KOPT-K1 (cell line): Measurements from ENCODE around the gene TBXT.
A peak's percentile ranks its signal among the peaks of the same experiment; 100 is the strongest.

Source experiments
- H3K27ac ChIP-seq: fragments of 200-600 bp; sonication (generic); 2 replicates; pipeline ENCODE4 v1.5.1; 2016; ENCODE audit warnings: antibody characterized with exemption, mild to moderate bottlenecking, low read depth, low read length; ENCODE audit not compliant: poor library complexity, severe bottlenecking
- H3K36me3 ChIP-seq: fragments of 200-600 bp; sonication (generic); 2 replicates; pipeline ENCODE4 v1.5.1; 2017; ENCODE audit warnings: antibody characterized with exemption, mild to moderate bottlenecking, low read length, moderate library complexity; ENCODE audit not compliant: insufficient read depth
- H3K9me3 ChIP-seq: fragments of 200-600 bp; sonication (generic); 2 replicates; pipeline ENCODE4 v1.5.1; 2017; ENCODE audit warnings: antibody characterized with exemption, low read length, mild to moderate bottlenecking; ENCODE audit not compliant: insufficient read depth, poor library complexity, severe bottlenecking

TBXT gene, protein sequence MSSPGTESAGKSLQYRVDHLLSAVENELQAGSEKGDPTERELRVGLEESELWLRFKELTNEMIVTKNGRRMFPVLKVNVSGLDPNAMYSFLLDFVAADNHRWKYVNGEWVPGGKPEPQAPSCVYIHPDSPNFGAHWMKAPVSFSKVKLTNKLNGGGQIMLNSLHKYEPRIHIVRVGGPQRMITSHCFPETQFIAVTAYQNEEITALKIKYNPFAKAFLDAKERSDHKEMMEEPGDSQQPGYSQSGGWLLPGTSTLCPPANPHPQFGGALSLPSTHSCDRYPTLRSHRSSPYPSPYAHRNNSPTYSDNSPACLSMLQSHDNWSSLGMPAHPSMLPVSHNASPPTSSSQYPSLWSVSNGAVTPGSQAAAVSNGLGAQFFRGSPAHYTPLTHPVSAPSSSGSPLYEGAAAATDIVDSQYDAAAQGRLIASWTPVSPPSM

DNA sequence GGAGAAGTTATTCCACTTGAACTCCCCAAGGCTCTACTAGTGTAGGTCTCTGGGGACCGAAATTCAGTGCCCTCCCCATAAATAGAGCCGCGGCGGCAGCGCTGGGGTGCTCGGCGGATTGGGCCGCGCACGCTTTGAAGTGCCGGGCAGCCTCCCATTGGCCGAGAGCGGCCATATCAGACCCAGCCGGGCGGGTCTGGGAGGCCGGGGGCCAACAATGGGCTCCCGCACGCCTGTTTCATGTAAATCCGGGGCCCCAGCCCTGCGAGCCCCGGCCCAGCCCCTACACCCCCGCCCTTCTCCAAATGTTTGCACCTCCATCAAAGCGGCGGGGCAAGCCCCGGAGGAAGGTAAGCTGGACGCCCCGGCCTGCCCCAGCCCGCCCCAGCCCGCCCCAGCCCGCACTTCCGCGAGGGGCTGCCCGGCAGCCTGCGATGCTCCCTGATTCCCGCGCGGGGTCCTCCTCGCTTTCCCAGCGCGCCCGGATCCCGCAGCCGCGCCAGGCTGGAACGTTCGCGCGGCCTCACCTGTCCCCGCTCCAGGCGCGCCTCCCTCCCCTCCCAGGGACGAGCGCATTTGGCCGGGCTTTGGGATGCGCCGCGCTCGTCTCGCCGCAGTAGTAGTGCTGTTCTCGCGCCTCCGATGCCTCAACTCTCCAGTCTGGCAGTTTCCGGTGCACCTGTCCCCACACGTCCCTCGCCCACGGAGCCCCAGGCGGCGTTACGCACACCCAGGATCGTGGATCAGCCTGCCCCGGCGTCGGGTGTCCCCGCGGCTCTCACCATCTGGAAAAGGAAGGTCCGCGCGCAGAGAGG is at the start of gene TBXT:
TBXT (minus strand) TSS at position 51 of the 815 bp plus-strand sequence. CDS start 260 bp downstream, outside the sequence.
- H3K27ac ChIP-seq = no peak within 1 kb of the TSS
- peaks cover 18% of the 10 kb centered on the region for H3K9me3 ChIP-seq

DNA sequence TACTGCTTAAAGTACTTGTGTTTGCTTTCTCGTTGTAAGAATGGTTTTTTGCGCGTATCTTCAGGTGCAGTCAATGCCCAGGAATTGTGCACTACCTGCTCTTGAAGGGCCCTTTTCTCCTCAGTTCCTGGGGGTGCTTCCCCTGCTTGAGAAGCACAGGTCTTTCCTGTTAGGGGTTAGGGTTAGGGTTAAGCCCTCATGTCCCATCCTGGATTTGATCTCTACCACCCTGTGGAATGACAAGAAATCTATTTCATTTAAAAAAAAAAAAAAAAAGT is 39.6 kb upstream of the TBXT start:
- peak overlapping the region; percentile 79 for H3K27ac ChIP-seq

More for the DNA sequence above, at the start of gene TBXT:
- H3K36me3 ChIP-seq = no peaks in the 10 kb centered on the region

DNA sequence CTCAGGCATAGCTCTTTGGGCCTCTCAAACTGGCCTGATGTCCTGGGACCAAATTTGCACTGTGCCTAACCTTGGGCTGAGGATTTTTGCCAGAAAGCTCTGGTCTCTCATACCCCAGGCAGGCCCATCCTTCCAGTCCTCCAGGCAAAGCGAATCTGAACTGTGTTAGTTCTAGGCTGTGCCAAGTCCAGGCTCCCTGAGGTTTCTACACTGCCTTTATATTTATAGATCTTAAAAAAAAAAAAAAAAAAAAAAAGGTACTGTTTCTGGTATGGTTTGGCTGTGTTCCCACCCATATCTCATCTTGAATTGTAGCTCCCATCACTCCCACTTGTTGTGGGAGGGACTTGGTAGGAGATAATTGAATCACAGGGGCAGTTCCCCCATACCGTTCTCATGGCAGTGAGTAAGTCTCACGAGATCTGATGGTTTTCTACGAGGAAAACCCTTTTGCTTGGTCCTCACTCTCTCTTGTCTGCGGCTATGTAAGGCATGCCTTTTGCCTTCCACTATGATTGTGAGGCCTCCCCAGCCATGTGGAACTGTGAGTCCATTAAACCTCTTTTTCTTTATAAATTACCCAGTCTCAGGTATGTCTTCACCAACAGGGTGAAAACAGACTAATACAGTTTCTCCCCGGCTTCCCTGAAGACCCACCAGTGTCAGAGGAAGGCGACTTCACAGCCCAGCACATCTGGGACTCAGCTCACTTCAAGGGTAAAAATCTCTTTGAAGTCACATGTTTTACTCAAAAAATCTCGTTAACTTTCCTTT is 39.0 kb upstream of the TBXT start:
- Histone ChIP-seq H3K9me3 (peaks cover 14% of the 10 kb centered on the region), H3K36me3 (peaks cover 10% of the 10 kb centered on the region), H3K27ac (peak overlapping the region; percentile 79)

More for the DNA sequence above, 39.6 kb upstream of the TBXT start:
- peaks cover 19% of the 10 kb centered on the region for H3K9me3 ChIP-seq
- H3K36me3 ChIP-seq = peaks cover 10% of the 10 kb centered on the region

- Histone ChIP-seq H3K36me3 (peaks cover 10% of the 10 kb centered on the region), H3K27ac (peak overlapping the region; percentile 79), H3K9me3 (peaks cover 10% of the 10 kb centered on the region)
Measured at GRCh38 chr6:166206066-166206465, 38.4 kb upstream of the TBXT start.

DNA sequence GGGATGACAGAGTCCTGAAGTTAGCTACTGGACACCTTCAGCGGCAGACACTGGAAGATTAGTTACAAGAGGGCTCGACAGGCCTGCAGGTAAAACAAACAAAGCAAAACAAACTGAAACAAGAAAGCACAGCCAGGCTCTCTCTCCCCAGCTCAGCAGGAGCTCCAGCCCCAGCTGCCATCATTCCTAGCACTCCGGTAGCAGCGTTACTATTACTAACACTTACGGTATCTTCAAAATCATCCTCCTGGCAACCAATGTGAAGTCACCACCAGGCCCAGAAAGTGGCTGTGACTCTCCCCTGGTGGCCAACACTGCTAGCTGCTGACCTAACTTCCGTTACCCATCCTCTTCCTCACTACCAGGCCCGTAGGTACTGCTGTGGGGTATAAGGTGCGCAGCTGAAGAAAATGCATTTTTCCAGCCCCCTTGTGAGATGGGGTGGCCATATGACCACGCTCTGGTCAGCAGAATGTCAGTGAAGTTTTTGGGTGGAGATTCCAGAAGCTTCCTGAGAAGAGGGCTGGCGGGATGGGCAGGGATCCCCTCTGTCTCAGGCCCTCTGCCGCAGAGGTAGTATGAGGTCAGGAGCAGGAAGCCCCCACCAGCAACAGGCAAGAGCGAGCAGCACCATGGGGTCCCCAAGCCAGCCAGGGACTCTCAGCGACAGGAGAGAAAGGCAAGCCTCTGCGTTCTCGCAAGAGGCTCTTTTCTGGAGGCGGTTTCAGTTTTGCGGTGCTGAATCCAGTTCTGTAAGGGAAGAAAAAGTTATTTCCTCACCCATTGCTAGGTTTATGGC is 37.4 kb upstream of the TBXT start:
- Histone ChIP-seq H3K36me3 (peaks cover 10% of the 10 kb centered on the region), H3K9me3 (peaks cover 5% of the 10 kb centered on the region), H3K27ac (no peak overlapping the region)

- no peaks in the 10 kb centered on the region for H3K9me3 ChIP-seq
- no peak overlapping the region for H3K27ac ChIP-seq
- peaks cover 3% of the 10 kb centered on the region; the same call in 1 of the 2 replicates for H3K36me3 ChIP-seq
Measured at GRCh38 chr6:166203641-166204222, 36.1 kb upstream of the TBXT start.

GRCh38 chr6:166203003-166203640 is 35.5 kb upstream of the TBXT start:
- Histone ChIP-seq H3K36me3 (peaks cover under 1% of the 10 kb centered on the region; the same call in 1 of the 2 replicates), H3K9me3 (no peaks in the 10 kb centered on the region), H3K27ac (no peak overlapping the region)

- Histone ChIP-seq H3K36me3 (no peaks in the 10 kb centered on the region), H3K27ac (no peak overlapping the region), H3K9me3 (no peaks in the 10 kb centered on the region)
Measured at GRCh38 chr6:166202321-166202733, 34.7 kb upstream of the TBXT start.

- H3K27ac ChIP-seq = no peak overlapping the region
- no peaks in the 10 kb centered on the region for H3K9me3 ChIP-seq
- H3K36me3 ChIP-seq = no peaks in the 10 kb centered on the region
Measured at GRCh38 chr6:166201878-166202277, 34.2 kb upstream of the TBXT start.

DNA sequence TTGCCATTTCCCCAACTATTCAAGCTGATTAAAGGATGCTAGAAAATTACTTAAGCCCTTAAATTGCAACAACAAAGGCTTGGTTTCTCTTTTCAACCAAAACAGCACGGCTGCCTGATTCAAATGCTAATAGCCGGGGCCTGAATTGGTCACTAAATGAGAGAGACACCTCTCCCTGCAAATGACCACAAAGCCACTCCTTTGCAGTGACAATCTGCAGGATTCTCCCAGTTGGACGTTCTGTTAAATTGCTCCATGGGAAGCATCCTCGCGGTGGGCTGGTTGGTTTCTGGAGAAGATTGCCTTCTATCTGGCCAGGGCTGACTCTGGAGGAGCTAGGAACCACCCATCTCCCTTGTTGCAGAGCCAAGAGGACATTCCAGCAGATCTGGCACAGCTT is 29.7 kb upstream of the TBXT start:
- Histone ChIP-seq H3K36me3 (no peaks in the 10 kb centered on the region), H3K9me3 (no peaks in the 10 kb centered on the region), H3K27ac (no peak overlapping the region)

- H3K9me3 ChIP-seq = no peaks in the 10 kb centered on the region
- H3K36me3 ChIP-seq = no peaks in the 10 kb centered on the region
- no peak overlapping the region for H3K27ac ChIP-seq
Measured at GRCh38 chr6:166195860-166196238, 28.2 kb upstream of the TBXT start.

GRCh38 chr6:166194914-166195859 is 27.5 kb upstream of the TBXT start:
- H3K27ac ChIP-seq = no peak overlapping the region
- no peaks in the 10 kb centered on the region for H3K9me3 ChIP-seq
- no peaks in the 10 kb centered on the region for H3K36me3 ChIP-seq

DNA sequence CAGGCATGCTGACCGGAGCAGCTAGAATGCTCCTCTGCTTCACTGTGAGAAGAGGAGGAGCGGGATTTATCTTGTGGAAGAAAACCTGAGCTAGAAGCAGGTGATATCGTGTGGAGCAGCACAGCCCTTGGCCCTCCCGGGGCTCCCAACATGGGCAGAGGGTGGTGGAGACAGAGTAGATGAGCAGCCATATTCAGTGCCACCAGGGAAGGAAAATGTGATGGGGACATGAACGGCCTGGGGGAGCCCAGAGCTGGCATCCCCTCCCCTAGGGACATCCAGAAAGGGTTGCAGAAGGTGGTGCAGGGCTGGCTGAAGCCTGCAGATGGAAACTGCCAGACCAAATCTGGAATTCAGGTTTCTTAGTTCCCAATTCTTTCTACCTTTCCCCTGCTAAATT is 24.9 kb upstream of the TBXT start:
- Histone ChIP-seq H3K27ac (no peak overlapping the region), H3K36me3 (no peaks in the 10 kb centered on the region), H3K9me3 (no peaks in the 10 kb centered on the region)
